Measurements from ENCODE around the gene BMP6.
A peak's percentile ranks its signal among the peaks of the same experiment; 100 is the strongest.

BMP6 gene

DNA sequence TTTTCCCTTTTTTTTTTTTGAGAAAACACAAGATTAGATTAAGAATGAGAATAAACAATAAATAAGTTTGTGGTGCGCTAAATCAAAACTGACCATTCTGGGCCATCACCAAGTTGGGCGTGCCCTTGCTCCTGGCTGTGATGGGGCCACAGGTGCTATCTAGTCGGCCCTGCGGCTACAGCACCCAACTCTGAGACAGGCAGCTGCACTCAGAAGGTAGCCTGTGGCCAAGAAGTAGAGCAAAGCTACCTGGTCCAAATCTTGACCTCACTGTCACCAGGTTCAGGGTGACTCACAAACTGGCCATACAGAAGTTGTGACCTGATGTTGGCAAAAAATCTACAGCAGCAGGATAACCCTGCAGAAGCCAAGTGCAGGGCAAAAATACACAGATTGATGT, 181.3 kb downstream of the BMP6 start:
- no peak for DNase-seq

DNA sequence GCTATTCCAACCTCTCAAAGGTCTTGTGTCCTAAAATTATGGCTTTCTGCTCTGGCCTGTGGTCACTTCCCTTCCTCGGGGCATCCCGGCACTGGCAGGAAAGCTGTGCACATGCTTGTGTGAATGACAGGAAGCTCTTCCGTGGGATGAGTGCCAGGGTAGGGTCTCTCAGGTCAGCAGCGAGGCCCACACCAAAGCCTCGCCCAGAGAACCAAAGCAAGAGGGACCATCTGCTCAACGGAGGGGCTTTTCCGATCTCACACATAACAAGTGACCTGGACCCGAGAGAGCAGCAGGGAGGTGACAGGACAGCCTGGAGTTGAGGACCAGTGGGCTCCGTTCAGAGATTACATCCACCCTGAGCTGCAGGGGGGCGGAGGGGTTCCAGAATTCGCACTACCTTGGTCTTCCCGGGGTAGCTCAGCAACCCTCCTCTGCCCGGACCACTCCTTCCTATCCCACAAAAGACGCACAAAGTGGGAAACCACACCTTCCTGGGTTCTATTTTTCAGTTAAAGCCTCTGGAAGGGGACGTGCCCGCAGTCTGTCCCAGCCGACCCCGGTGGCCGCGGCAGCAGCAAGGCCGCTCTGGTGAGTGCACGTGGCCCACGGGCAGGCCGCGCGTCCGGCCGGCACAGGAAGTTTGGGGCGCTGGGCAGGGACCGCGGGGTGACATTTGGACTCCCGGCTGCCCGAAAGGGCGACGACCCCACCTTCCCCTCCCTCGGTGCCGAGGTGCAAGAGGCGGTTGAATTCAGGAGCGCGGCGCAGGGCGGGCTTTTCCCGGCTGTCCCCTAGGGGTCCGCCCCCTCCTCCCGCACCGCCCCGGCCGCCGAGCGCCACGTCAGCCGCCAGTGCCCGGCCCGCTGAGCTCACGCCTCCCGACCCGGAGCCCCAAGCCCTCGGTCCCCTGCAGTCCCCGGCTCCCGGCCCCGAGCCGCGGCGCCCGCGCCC, 183.7 kb downstream of the BMP6 start:
- DNase-seq = peak in 1 of 2 donors; percentile 56

DNA sequence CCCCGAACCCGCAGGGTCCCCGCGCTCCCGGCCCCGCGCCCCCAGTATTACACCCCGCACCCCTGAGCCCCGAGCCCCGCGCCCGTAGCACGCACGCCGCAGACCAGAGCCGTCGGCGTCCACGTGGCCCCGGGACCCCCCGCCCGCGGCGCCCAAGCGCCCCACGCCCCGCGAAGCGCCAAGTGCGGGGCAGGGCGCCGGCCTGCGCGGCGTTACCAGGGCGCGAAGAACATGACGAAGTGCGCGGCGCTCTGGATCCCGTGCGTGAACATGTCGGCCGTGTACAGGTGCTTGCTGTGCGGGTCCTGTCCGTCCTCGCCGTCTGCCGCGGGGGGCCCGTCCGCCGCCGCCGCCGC, 184.4 kb downstream of the BMP6 start:
- DNase-seq = no peak

DNA sequence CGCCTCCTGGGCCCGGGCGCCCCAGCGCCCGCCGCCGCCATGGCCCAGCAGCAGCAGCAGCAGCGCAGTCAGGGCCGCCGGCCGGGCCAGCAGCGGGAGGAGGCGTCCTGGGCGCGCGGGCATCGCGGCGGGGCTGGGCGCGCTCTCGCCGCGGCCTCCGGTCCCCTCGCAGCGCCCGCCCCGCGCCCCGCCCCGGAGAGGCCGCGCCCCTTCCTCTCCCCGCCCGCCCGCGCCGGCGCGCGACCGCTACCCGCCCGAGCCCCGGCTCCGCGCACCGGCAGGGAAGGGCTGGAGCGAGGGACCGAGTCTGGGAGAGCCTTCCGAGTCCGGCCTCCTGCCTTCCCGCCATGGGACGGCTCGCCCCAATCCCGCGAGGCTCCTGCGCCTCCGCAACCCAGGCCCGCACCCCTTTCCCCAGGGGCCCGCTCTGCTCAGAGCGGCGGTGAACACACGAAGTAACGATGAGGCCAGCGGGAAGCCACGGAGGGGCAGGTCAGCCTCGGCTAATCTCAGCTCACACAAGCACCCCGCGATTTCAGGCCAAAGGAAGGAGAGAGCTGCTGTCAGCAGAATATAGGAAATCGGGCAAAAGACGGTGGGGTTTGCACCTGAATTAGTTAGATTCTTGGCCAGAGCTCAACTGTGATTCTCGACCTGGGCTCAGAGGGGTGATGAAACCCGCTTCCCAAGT, 184.9 kb downstream of the BMP6 start, which contains the start of gene TXNDC5:
TXNDC5 (minus strand) TSS at position 135 of the 691 bp plus-strand sequence; CDS start at position 123, 12 bp downstream.
- peak; percentile 57 to 80 for DNase-seq

DNA sequence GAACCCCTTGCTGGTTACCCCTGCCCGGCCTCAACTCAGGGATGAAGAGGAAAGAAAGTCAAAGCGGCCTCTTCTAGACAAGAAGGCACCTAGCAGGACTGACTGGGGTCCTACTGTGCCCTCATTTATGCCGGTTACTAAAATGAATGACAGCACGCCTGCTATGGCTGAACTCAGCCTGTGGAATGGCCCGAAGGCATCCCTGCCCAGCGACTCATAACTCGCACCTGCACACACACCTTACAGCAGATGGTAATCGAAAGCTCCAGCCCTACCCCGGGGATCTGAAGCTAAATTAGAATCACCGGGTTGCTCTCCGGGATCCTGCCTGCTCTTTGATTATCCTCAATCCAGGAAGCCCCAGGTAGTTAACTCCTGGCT, 185.4 kb downstream of the BMP6 start:
- DNase-seq = no peak

DNA sequence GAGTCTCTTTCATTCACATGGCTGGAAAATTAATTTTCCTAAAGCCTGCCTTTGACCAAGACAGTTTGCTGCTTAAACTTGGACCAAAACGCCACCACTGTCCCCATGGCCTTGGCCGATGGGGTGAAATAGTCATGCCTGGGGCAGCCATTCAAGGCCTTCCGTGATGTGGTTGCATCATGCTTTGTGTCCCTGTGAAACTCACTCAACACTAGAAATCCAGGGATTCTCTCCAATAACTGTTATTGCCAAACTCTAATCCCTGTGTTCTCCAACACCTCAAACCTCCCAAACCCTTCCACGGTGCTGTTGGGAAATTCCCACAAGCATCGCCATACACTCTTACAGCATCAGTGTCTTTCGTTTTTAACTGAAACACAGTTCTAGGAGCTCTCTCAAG, 186.1 kb downstream of the BMP6 start:
- no peak for DNase-seq

DNA sequence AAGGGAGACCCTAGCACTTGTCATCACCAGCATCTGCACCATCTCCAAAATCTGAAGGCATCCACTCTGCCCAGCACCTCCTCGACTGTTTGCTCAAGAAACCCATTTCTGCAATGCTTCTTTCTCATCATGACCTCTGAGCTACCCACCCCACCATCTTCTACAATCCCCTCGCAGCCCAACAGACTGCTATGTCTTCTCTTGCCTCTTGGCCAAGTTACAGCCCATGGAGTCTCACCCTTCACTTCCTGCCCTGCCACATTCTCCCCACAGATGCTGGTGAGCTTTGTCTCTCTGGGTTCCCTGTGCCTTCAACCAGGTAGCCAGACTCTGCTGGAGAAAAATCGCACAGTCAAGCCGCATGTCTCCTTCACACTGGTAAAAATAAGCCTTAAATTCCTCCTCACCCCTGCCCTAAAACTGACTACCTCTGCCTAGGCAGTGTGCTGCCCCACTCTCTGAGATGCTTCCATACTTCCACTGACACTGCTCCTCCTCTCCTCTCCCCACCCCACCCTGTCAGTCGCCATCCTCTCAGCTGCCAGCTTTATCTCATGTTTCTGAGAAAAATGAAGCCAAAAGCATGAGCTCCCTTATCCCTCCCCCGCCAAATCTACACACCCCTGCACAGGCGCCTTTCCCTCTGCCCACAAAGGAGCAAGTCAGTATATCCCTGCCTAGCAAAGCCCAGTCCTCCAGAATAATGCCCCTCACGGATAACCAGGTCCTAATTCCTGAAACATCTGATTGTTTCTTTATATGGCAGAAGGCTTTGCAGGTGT, 187.0 kb downstream of the BMP6 start:
- no peak for DNase-seq

DNA sequence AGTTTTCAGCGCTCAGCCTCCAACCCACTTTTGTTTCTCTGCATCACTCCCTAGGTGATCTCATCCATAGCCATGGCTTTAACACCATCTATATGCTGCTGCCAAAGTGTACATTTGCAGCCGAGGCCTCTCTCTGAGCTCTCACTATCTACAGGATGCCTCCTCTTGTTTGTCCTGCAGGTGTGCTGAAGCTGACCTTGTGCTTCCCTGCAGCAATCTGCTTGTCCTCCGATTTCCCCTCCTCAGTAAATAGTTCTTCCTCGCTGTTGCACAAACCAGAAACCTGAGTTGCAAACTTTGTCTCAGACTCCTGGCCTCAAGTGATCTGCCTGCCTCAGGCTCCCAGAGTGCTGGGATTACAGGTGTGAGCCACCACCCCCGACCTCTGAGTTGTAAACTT, 188.4 kb downstream of the BMP6 start:
- DNase-seq = no peak

DNA sequence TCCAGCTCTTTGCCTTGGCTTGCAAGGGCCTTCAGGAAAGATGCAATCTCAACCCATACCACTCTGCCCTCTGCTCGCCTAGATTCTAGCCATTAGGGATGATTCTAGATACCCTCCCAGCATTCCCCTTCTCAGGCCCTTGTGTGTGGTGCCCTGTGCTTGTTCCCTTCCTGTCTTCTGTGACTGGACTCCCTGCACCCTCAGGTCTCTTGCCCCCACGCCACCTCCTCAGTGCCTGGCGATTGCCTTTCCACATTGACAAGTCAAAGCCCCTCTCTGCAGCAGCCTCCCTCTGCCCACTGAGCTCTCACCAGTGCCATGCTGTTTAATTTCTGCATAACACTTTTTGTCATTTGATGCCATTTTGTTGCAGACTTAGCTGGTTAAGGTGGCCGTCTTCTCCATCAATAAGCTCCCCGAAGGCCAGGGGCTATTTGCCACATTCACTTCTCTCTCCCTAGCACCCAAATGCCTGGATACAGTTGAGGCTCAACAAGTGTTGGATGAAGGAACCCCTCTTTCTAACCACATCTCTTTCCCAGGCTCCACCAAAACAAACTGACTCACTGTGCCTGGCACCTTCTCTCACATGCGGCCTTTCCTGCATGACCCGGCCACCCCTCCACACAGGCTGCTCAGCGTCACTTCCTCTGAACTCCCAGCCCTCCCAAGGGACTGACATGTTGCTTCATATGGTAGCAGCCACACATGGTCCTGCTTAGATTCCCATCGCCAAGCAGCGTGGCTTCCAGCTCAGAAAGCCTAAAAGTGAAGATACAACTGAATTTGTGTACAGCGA, 189.3 kb downstream of the BMP6 start:
- no peak for DNase-seq

DNA sequence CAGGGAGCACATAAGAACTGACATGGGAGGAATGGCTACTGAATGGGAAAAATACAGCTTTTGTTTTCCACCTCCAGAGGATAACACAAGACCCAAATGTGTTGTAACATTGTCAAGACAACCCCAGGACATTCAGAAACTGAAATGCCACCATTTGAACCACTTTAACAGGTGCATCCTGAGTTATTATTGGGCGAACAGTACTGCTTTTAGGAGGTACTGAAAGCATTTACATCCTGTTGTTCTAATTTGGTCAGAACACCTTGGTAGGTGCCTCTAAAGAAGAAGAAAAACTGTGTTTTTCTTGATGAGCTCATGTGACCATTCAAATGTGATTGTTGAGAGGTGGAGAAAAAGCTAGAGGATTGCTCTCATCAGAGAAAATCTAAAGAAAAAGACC, 191.1 kb downstream of the BMP6 start:
- no peak for DNase-seq

DNA sequence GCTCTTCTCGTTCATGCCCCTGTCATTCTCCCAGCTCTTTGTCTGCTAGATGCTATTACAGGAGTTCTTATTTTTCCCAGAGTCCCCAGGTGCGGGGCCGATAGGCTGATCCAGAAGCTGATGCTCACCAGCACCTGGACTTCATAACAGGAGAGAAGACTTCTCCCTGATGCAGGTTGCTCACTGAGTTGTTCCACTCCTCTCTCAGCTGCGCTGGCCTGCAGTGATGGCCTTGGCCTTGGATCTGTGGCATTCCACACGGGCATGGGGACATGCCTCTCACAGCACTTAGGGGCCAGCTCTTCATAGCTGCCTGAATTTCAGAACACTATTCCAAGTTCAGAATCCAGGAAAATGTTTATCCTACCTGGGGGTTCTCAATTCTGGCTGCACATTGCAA, 191.8 kb downstream of the BMP6 start:
- no peak for DNase-seq

DNA sequence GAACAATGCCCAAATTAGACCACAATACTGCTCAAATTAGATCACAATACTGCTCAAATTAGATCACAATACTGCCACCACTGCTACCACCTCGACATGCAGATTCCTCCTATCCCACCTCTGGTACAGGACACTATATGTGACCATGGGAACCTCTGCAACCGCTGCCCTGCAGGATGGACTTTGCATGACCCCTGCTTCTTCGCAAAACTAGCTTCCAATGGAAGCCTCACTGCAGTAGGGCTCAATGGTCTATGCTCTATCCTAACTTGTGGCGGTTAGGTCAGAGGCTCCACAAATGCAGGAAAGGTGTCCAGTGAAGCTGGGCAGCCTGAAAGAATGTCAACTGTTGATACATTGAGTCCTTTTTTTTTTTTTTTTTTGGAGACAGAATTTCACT, 192.5 kb downstream of the BMP6 start:
- DNase-seq = no peak

DNA sequence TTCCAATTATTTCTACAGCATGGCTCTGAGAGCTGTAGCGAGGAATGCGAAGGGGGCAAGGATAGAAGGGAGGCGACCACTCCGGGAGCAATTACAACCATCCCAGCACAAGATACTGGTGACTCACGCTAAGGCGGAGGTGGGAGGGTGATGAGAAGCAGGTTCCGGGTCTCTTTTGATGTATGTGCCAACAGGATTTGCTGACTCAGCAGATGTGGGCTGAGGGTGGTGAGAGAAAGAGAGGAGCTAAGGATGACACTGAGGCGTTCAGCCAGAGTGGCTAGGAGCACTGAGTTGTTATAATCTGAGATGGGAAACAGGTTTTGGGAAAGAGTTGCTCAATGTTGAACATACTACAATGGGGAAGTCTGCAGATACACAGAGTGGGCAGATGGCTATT, 194.0 kb downstream of the BMP6 start:
- peak; percentile 10 to 62 for DNase-seq

DNA sequence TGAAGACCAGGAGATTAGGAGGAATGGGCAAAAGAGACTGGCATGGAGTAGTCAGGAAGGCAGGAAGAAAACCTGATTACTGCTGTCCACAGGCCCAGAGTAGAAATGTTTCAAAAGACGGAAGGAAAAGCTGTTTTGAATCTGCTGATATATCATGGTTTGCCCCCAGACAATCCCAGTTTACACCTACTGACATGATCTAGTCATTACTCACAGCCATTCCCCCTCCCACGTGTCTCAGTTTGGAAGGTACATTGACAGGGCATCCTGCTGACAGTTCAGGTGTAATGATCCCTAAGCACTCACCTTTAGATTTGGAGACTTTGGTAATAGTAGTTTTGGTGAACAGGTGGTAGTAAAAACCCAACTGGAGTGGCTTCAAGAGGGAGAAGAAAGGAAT, 194.5 kb downstream of the BMP6 start:
- no peak for DNase-seq

DNA sequence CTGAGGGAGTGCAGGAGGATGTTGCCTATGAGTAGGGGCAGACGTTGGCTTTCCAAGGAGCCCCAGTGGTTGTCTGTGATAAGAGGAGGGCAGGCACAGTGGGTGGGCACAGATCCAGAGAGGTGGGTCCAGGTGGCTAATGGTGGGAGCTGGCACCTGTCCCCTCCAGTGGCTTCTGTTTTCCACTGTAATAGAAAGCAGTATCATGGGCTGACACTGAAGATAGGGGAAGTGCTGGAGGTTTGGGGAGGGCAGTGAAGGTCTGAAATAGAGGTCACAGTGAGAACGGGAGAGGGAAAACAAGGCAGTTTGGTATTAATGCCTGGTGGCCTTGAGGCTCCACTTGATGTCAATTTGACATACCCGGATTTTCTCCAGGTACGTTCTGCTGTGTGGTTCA, 195.1 kb downstream of the BMP6 start:
- no peak for DNase-seq

DNA sequence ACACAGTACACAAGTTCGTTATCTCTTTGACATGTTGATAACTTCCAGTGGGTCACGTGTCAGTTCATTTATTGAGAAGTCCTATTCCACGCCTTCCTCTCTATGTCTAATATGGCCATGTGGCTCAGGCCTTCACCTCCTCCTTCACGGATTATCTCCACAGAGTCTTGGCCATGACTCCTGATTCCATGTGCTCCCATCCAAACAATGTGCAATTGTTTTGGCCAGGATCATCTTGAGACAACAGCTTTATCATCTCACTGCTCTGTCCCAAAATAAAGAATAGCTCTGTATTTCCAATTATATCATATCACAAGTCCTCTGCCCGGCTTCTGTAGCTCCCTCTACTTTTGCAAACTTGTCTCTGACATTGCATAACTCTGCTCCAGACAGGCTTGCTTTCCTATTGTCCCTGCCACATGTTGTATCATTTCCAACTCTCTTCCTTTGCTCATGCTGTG, 195.8 kb downstream of the BMP6 start:
- DNase-seq = no peak

DNA sequence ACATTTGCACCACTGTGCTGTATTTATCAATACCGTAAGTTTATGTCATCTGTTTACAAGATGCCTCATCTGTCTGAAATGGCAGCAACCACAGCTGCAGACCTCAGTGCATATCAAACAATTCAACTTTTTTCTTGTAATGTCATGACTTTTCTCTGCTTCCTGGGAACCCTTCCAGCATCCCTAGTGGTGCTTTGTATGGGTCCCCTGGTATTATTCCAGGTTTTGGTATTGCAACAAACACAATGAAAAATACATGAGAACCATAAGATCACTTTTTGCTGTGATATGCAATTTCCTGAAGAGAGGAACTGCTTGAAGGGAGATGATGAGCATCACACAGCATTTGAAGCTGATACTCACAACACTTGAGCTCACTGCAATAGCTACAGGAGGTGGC, 196.7 kb downstream of the BMP6 start:
- no peak for DNase-seq

DNA sequence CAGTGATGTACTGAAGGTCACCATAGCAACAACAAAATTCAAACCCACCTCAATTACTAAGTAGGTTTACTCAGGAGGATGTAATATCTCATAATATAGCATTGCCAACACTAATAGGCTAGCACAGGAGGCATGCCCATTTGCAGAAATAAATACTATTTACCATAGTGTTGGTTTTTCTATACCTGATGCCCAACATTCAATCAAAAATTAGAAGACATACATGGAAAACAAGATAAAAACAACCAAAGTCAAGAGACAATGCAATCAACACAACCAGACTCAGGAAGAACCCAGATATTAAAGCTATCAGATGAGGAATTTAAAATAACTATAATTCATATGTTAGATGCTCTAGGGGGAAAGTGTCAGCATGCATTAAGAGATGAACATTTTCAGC, 199.0 kb downstream of the BMP6 start:
- DNase-seq = no peak
